ENCODE measurements around the gene GNG3. TPM values are rescaled to one million over a fixed set of nuclear protein-coding genes. Genes with fewer than 3 reads are reported as not detected.

Gene GNG3
- total RNA-seq, result under 1 TPM in 1 of 2 donors, not detected in 1; 0.42 TPM
- 1 to 10 TPM; 1.5 to 1.9 (median 1.6) TPM for polyA plus RNA-seq (ENCODE audit: insufficient read length in 6 of 6)
- long read RNA-seq, donor 1, result 0 reads
- long read RNA-seq, donor 2, result 0 reads
- long read RNA-seq, donor 3, result 0 reads
- long read RNA-seq, donor 4, result 0 reads
- long read RNA-seq, donor 5, result 0 reads
- long read RNA-seq, donor 6, result 0 reads
- long read RNA-seq, donor 7, partial matches to known transcripts, result 0 of 1 reads
- long read RNA-seq, donor 7, other reads (novel, unspliced or antisense), result 0 of 1 reads
- long read RNA-seq, donor 8, result 0 reads
- long read RNA-seq, donor 9, result 0 reads
- long read RNA-seq, donor 10, partial matches to known transcripts, result 0 of 1 reads
- long read RNA-seq, donor 10, other reads (novel, unspliced or antisense), result 1 of 1 reads
- long read RNA-seq, donor 11, transcript GNG3-201 (3 exons, 882 nt), result major isoform, 145 of 175 reads
- long read RNA-seq, donor 11, partial matches to known transcripts, result 30 of 175 reads
- long read RNA-seq, donor 11, other reads (novel, unspliced or antisense), result 0 of 175 reads
- long read RNA-seq, donor 12, result 0 reads

- Histone ChIP-seq H3K27ac (peak within 1 kb of the TSS; percentile 49 to 97), H3K36me3 (peaks cover 0 to 27% of the 10 kb centered on the region in 2 donors), H3K9me3 (no peaks in the 10 kb centered on the region), H3K4me1 (peaks cover 26 to 61% of the 10 kb centered on the region in 2 donors), H3K4me3 (peak within 1 kb of the TSS; percentile 59 to 80), H3K27me3 (no peaks in the 10 kb centered on the region)
- DNase-seq, result peak in 1 of 4 donors; percentile 64
- intact Hi-C loops (cut with DNase I), result no loop called here
- ATAC-seq, result no peak
- TF ChIP-seq CTCF (IDR thresholded peaks at IDR 0.05), result no peak
Observed at GRCh38 chr11:62707277-62707861, at the start of gene GNG3, which contains the start of gene BSCL2. GNG3 (plus strand) TSS chr11:62707676; CDS start chr11:62708296, 620 bp downstream. BSCL2 (minus strand) TSS chr11:62707424; CDS start chr11:62707195, 229 bp downstream.

GRCh38 chr11:62664405-62665074 is 42.9 kb upstream of the GNG3 start:
- H3K4me3 ChIP-seq, result peak overlapping the region; percentile 86 to 90
- H3K4me1 ChIP-seq, result peaks cover 14 to 52% of the 10 kb centered on the region in 2 donors
- H3K9me3 ChIP-seq, result no peaks in the 10 kb centered on the region
- no peak for TF ChIP-seq CTCF (IDR thresholded peaks at IDR 0.05)
- ATAC-seq (peak; percentile 59), DNase-seq (peak in 3 of 4 donors; percentile 28 to 60 (median 56))
- peak overlapping the region; percentile 89 to 94 for H3K27ac ChIP-seq
- intact Hi-C loops (cut with DNase I), result no loop called here
- no peaks in the 10 kb centered on the region for H3K27me3 ChIP-seq
- peaks cover 0 to 42% of the 10 kb centered on the region in 2 donors for H3K36me3 ChIP-seq

GRCh38 chr11:62665075-62665598 is 42.3 kb upstream of the GNG3 start, which contains the start of the genes C11orf98 and CSKMT:
C11orf98 (minus strand) TSS chr11:62665210; CDS start chr11:62665169, 41 bp downstream.
CSKMT (plus strand) TSS chr11:62665312; CDS start chr11:62665880, 568 bp downstream.
- Histone ChIP-seq H3K27me3 (no peaks in the 10 kb centered on the region), H3K4me3 (peak within 1 kb of the TSS; percentile 86 to 90), H3K9me3 (no peaks in the 10 kb centered on the region), H3K4me1 (peaks cover 14 to 58% of the 10 kb centered on the region in 2 donors), H3K36me3 (peaks cover 0 to 42% of the 10 kb centered on the region in 2 donors), H3K27ac (peak within 1 kb of the TSS; percentile 89 to 94)
- no peak for TF ChIP-seq CTCF (IDR thresholded peaks at IDR 0.05)
- peak; percentile 95 to 97 (median 96) for DNase-seq
- ATAC-seq, result peak; percentile 98
- intact Hi-C loops (cut with DNase I), result no loop called here

GRCh38 chr11:62665599-62666258 is 41.7 kb upstream of the GNG3 start:
- TF ChIP-seq CTCF (IDR thresholded peaks at IDR 0.05), result no peak
- DNase-seq (peak in 2 of 4 donors; percentile 53 to 83), ATAC-seq (peak; percentile 53)
- H3K36me3 ChIP-seq, result peaks cover 0 to 40% of the 10 kb centered on the region in 2 donors
- H3K9me3 ChIP-seq, result no peaks in the 10 kb centered on the region
- H3K27me3 ChIP-seq, result no peaks in the 10 kb centered on the region
- peak overlapping the region; percentile 86 to 90 for H3K4me3 ChIP-seq
- intact Hi-C loops (cut with DNase I), result no loop called here
- peak overlapping the region; percentile 89 to 94 for H3K27ac ChIP-seq
- peaks cover 20 to 64% of the 10 kb centered on the region in 2 donors for H3K4me1 ChIP-seq
